HG03521 (cell line): Measurements from ENCODE around the gene ADSL.
A peak's percentile ranks its signal among the peaks of the same experiment; 100 is the strongest.

Experiments
- ATAC-seq: cut with Tn5 transposase; IDR thresholded peaks from one replicate; pipeline ENCODE4 v1.9.1; 2021; ENCODE audit warnings: mild to moderate bottlenecking, moderate library complexity; ENCODE audit not compliant: unreplicated experiment

ADSL gene

GRCh38 chr22:40434106-40434505, 87.8 kb downstream of the ADSL start:
- no peak for ATAC-seq

- no peak for ATAC-seq
Observed at GRCh38 chr22:40434745-40435144, 88.4 kb downstream of the ADSL start.

- ATAC-seq, result peak; percentile 57
Observed at GRCh38 chr22:40436505-40437431, 90.5 kb downstream of the ADSL start.
